CD4-positive, alpha-beta T cell treated with Interleukin-15 for 4 hours (primary cell): ENCODE measurements around the gene KIZ.
"Not testable (repeated sequence)": the region's sequence is repeated elsewhere in the genome, so short reads cannot be mapped to it uniquely, and the experiment has no call there.

Experiments used
- DNase-seq: peaks from one replicate; pipeline ENCODE4 v3.0.0-alpha.2; 2020; ENCODE audit warnings: low spot score

Gene KIZ

GRCh38 chr20:21139881-21140566, 14.1 kb downstream of the KIZ start:
- DNase-seq = no peak

- no peak for DNase-seq
These were observed 15.9 kb downstream of the KIZ start for GRCh38 chr20:21141825-21142224.

GRCh38 chr20:21143194-21143890, 17.5 kb downstream of the KIZ start:
- no peak for DNase-seq

GRCh38 chr20:21145424-21145823, 19.5 kb downstream of the KIZ start:
- no peak for DNase-seq

GRCh38 chr20:21146215-21146614, 20.3 kb downstream of the KIZ start:
- no peak for DNase-seq

- DNase-seq = no peak
These were observed 21.7 kb downstream of the KIZ start for GRCh38 chr20:21147593-21147992.

- DNase-seq = no peak
These were observed 23.5 kb downstream of the KIZ start for GRCh38 chr20:21149344-21149743.

- DNase-seq = no peak
These were observed 25.9 kb downstream of the KIZ start for GRCh38 chr20:21151791-21152190.

GRCh38 chr20:21154692-21155091, 28.8 kb downstream of the KIZ start:
- DNase-seq = no peak

GRCh38 chr20:21155268-21155667, 29.4 kb downstream of the KIZ start:
- no peak for DNase-seq

- DNase-seq = no peak
These were observed 30.4 kb downstream of the KIZ start for GRCh38 chr20:21156266-21156665.

GRCh38 chr20:21157006-21157405, 31.1 kb downstream of the KIZ start:
- no peak for DNase-seq

GRCh38 chr20:21159658-21160380, 33.9 kb downstream of the KIZ start:
- DNase-seq = no peak

- no peak for DNase-seq
These were observed 36.0 kb downstream of the KIZ start for GRCh38 chr20:21161926-21162325.

GRCh38 chr20:21162631-21163030, 36.7 kb downstream of the KIZ start:
- no peak for DNase-seq

- DNase-seq = no peak
These were observed 40.9 kb downstream of the KIZ start for GRCh38 chr20:21166801-21167200.

GRCh38 chr20:21167261-21167660, 41.4 kb downstream of the KIZ start:
- no peak for DNase-seq

GRCh38 chr20:21168061-21168460, 42.2 kb downstream of the KIZ start:
- not testable (repeated sequence) for DNase-seq

GRCh38 chr20:21172626-21173025, 46.7 kb downstream of the KIZ start:
- no peak for DNase-seq

GRCh38 chr20:21173485-21173884, 47.6 kb downstream of the KIZ start:
- DNase-seq = no peak

- DNase-seq = no peak
These were observed 48.8 kb downstream of the KIZ start for GRCh38 chr20:21174516-21175239.

- no peak for DNase-seq
These were observed 49.6 kb downstream of the KIZ start for GRCh38 chr20:21175433-21175832.

GRCh38 chr20:21177767-21178166, 51.9 kb downstream of the KIZ start:
- DNase-seq = no peak
